Mesenchymal stem cell (in vitro differentiated cells and primary cell): ENCODE results near the gene PIMREG.
A peak's percentile ranks its signal among the peaks of the same experiment; 100 is the strongest.

Experiments
- DNase-seq: peaks from one replicate; pipeline ENCODE4 v3.0.0-alpha.2; 2013
- H2AFZ ChIP-seq: one replicate; pipeline ENCODE4 v1.6.1; 2013; ENCODE audit warnings: low read depth, mild to moderate bottlenecking, control low read depth, inconsistent platforms, low read length, moderate library complexity
- H2AK5ac ChIP-seq: 2 replicates; pipeline ENCODE4 v1.6.1; 2013; ENCODE audit warnings: low read length, moderate library complexity, mild to moderate bottlenecking, inconsistent platforms; ENCODE audit not compliant: severe bottlenecking
- H2BK120ac ChIP-seq: one replicate; pipeline ENCODE4 v1.6.1; 2013; ENCODE audit warnings: low read depth, mild to moderate bottlenecking, inconsistent platforms, low read length, moderate library complexity
- H2BK12ac ChIP-seq, 2 experiments: one replicate each; pipeline ENCODE4 v1.6.1; 2013; ENCODE audit warnings: inconsistent platforms in 2 of 2, low read length in 2 of 2, mild to moderate bottlenecking in 2 of 2, moderate library complexity in 2 of 2, control low read depth in 1 of 2
- H2BK15ac ChIP-seq: one replicate; pipeline ENCODE4 v1.6.1; 2013; ENCODE audit warnings: mild to moderate bottlenecking, low read depth, inconsistent platforms; ENCODE audit not compliant: poor library complexity, severe bottlenecking
- H2BK5ac ChIP-seq: 2 replicates; pipeline ENCODE4 v1.6.1; 2013; ENCODE audit warnings: low read depth, mild to moderate bottlenecking, low read length, control low read depth, inconsistent platforms; ENCODE audit not compliant: poor library complexity, severe bottlenecking
- H3K14ac ChIP-seq, 2 experiments: one replicate each; pipeline ENCODE4 v1.6.1; 2013; ENCODE audit warnings: inconsistent platforms in 2 of 2, low read length in 2 of 2, control low read depth in 1 of 2, mild to moderate bottlenecking in 1 of 2, moderate library complexity in 1 of 2
- H3K18ac ChIP-seq, 2 experiments: one replicate each; pipeline ENCODE4 v1.6.1; 2013; ENCODE audit warnings: inconsistent platforms in 2 of 2, low read length in 2 of 2, control low read depth in 1 of 2, low read depth in 1 of 2, mild to moderate bottlenecking in 1 of 2
- H3K23ac ChIP-seq, 2 experiments: one replicate each; pipeline ENCODE4 v1.6.1; 2013; ENCODE audit warnings: inconsistent platforms in 2 of 2, low read length in 2 of 2, mild to moderate bottlenecking in 2 of 2, moderate library complexity in 2 of 2, control low read depth in 1 of 2
- H3K27ac ChIP-seq: 2 replicates; pipeline ENCODE4 v1.5.1; 2013; ENCODE audit warnings: mild to moderate bottlenecking, moderate library complexity, low read length, control low read depth, inconsistent platforms; ENCODE audit not compliant: poor library complexity, severe bottlenecking
- H3K27me3 ChIP-seq, 2 experiments: 2 replicates each; pipeline versions ENCODE4 v1.6.1 to v1.7.0; 2013; ENCODE audit warnings: low read length in 2 of 2, mild to moderate bottlenecking in 2 of 2, moderate library complexity in 2 of 2, control low read depth in 1 of 2, inconsistent platforms in 1 of 2; ENCODE audit not compliant: control insufficient read depth in 1 of 2, insufficient read depth in 1 of 2
- H3K36me3 ChIP-seq, 2 experiments: 2 replicates each; pipeline versions ENCODE4 v1.6.1 to v1.7.0; 2013; ENCODE audit warnings: low read length in 2 of 2, control low read depth in 1 of 2, inconsistent platforms in 1 of 2, low read depth in 1 of 2, mild to moderate bottlenecking in 1 of 2; ENCODE audit not compliant: insufficient read depth in 2 of 2, control insufficient read depth in 1 of 2
- H3K4ac ChIP-seq, 2 experiments: one replicate each; pipeline ENCODE4 v1.6.1; 2013; ENCODE audit warnings: inconsistent platforms in 2 of 2, low read length in 2 of 2, mild to moderate bottlenecking in 2 of 2, moderate library complexity in 2 of 2, control low read depth in 1 of 2, low read depth in 1 of 2
- H3K4me1 ChIP-seq: 2 replicates; pipeline ENCODE4 v1.6.1; 2013; ENCODE audit warnings: low read depth, low read length, control low read depth; ENCODE audit not compliant: control insufficient read depth, insufficient read depth
- H3K4me2 ChIP-seq: 2 replicates; pipeline ENCODE4 v1.6.1; 2013; ENCODE audit warnings: low read length, mild to moderate bottlenecking, inconsistent platforms; ENCODE audit not compliant: poor library complexity, severe bottlenecking
- H3K4me3 ChIP-seq, 2 experiments: 2 replicates each; pipeline versions ENCODE4 v1.5.1 to v1.7.0; 2013; ENCODE audit warnings: low read length in 2 of 2, mild to moderate bottlenecking in 2 of 2, control low read depth in 1 of 2, low read depth in 1 of 2; ENCODE audit not compliant: insufficient read depth in 1 of 2
- H3K79me1 ChIP-seq: replicated peaks from 2 replicates; pipeline ENCODE4 v1.6.1; 2013; ENCODE audit warnings: mild to moderate bottlenecking, control low read depth, low read length, inconsistent platforms; ENCODE audit not compliant: poor library complexity, severe bottlenecking
- H3K9ac ChIP-seq: 2 replicates; pipeline ENCODE4 v1.7.0; 2013; ENCODE audit warnings: mild to moderate bottlenecking, low read length, moderate library complexity
- H3K9me3 ChIP-seq: 2 replicates; pipeline ENCODE4 v1.7.0; 2013; ENCODE audit warnings: mild to moderate bottlenecking, low read length; ENCODE audit not compliant: control insufficient read depth
- H4K8ac ChIP-seq: one replicate; pipeline ENCODE4 v1.6.1; 2013; ENCODE audit warnings: inconsistent platforms, mild to moderate bottlenecking, low read length, moderate library complexity
- H4K91ac ChIP-seq: one replicate; pipeline ENCODE4 v1.6.1; 2013; ENCODE audit warnings: mild to moderate bottlenecking, low read length, inconsistent platforms
- WGBS: methylation state at CpG from one replicate; pipeline ENCODE4 v1.1.7; 2013; ENCODE audit warnings: mixed read lengths; 5-methylcytosine and 5-hydroxymethylcytosine counted together

The PIMREG gene

DNA sequence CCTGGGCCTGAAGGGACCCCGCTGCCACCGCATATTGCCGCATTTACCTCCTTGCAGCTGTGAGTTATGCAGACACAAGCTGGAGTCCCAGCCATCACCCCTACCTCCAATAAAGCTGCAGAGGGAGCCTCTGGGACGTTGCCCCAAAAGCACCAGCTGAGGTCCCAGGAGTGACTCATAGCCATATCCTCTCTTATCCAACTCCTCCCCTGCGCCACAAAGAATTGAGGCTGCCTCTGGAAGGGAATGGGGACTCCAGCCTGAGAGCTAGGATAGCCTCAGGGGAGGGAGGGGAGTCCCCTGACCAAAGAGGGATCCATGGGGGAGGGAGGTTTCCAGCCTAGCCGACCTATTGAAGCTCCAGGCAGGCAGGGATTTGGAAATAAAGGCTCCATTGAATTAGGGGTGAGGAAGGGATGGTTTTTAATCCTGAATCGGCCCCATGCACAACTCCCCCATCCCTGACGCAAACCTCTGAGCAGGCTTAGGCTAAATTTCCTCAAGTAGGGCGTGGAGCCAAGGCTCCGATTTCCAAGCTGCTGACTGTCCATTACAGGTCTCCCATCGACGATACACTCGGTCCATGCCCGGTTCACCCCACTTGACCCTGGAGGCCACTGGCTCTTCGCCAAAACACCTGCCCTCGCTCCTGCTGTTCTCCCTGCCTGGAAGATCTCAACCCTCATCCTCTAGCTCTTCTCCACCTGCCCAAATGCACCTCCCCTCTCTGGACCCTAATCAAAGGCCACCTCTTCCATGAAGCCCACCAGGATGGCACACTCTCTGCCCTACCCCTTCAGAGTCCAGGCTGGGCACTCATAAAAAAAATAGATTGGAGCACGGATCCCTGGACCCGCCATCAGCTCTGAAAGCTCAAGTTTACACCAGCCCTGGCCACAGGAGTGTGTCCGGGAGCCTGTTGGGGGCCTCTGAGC, 27.5 kb downstream of the PIMREG start:
- peaks cover 24% of the 10 kb centered on the region for H3K4me1 ChIP-seq
- no peak overlapping the region for H2BK12ac ChIP-seq
- no peak overlapping the region for H3K14ac ChIP-seq
- no peak overlapping the region for H2BK120ac ChIP-seq
- H2BK5ac ChIP-seq, result no peak overlapping the region
- H3K23ac ChIP-seq, result no peak overlapping the region
- no peak overlapping the region for H3K27ac ChIP-seq
- H3K27me3 ChIP-seq, result peaks cover 0 to 2% of the 10 kb centered on the region in 2 experiments
- no peaks in the 10 kb centered on the region for H3K79me1 ChIP-seq
- no peak overlapping the region for H3K9ac ChIP-seq
- no peak overlapping the region for H2BK15ac ChIP-seq
- no peak overlapping the region for H4K8ac ChIP-seq
- H2AK5ac ChIP-seq, result peak overlapping the region; percentile 21
- no peak overlapping the region for H3K18ac ChIP-seq
- 80% methylated on average over 19 of the region's 19 CpGs for whole genome bisulfite sequencing
- H3K4me3 ChIP-seq, result no peak overlapping the region
- H3K4ac ChIP-seq, result no peak overlapping the region
- peak; percentile 61 for DNase-seq
- no peak overlapping the region for H4K91ac ChIP-seq
- H2AFZ ChIP-seq, result no peak overlapping the region
- H3K4me2 ChIP-seq, result no peak overlapping the region
- H3K36me3 ChIP-seq, result peaks cover 0 to 4% of the 10 kb centered on the region in 2 experiments
- peaks cover 3% of the 10 kb centered on the region for H3K9me3 ChIP-seq

DNA sequence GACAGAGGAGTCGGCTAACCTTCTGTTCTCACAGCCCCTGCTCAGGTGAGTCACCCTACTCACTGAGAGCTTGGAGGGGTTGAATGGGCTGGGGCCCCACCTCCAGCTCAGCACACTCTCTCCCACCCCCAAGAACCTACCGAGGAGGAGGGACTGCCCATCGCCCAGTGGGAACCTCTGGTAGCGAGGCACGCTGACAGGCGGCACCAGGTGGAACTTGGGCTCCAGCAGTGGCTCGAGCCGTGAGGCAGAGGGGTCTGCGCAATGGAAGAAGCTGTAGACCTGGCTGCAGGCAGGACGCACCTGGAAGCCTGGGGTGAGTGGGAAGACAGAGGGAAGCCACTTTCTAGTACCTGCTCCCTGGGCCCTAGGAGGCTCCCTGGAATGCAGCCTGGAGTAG, 28.3 kb downstream of the PIMREG start:
- Histone ChIP-seq H3K27ac (no peak overlapping the region), H3K27me3 (peaks cover 0 to 6% of the 10 kb centered on the region in 2 experiments), H3K4me3 (no peak overlapping the region), H2BK12ac (no peak overlapping the region), H3K4me2 (no peak overlapping the region), H3K9me3 (no peaks in the 10 kb centered on the region), H2AK5ac (peak overlapping the region; percentile 21), H2BK15ac (no peak overlapping the region), H3K23ac (no peak overlapping the region), H3K36me3 (peaks cover 0 to 4% of the 10 kb centered on the region in 2 experiments), H3K14ac (no peak overlapping the region), H2BK120ac (no peak overlapping the region), H3K4me1 (peaks cover 24% of the 10 kb centered on the region), H4K91ac (no peak overlapping the region), H2BK5ac (no peak overlapping the region), H3K79me1 (no peaks in the 10 kb centered on the region), H2AFZ (no peak overlapping the region), H3K4ac (no peak overlapping the region), H4K8ac (no peak overlapping the region), H3K18ac (no peak overlapping the region), H3K9ac (no peak overlapping the region)
- 82% methylated on average over 8 of the region's 10 CpGs for WGBS
- DNase-seq, result no peak

DNA sequence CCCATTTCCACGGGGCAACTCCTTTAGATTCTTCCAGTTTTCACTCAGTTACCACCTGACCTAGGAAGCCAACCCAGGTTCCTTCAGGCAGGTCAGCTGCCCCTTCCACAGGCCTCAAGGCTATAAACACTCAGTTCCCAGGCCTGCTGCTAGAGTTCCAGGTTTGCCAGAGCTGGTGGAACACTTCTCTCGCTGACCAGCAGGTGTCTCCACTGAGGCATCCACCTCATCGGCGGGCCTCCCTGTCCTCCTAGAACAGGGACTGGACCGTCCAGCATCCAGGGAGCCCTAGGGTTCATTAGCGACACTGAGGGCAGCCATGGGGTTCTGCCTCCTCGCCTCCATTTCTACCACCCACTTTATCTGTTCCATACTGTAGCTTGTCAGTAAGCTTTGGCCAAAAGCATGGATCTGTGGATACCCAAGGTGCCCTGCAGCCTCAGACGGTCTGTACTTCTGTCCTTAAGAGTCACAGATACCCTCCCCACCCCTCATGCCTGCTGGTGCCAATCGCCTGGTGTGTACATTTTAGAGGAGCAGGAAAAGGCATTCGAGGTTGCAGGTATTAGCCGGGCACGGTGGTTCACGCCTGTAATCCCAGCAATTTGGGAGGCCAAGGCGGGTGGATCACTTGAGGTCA, 29.0 kb downstream of the PIMREG start:
- peaks cover 0 to 4% of the 10 kb centered on the region in 2 experiments for H3K36me3 ChIP-seq
- no peak overlapping the region for H3K14ac ChIP-seq
- H3K79me1 ChIP-seq, result no peaks in the 10 kb centered on the region
- no peak overlapping the region for H3K23ac ChIP-seq
- peak overlapping the region in 1 of 2 experiments; percentile 15 for H2BK12ac ChIP-seq
- no peak overlapping the region for H4K91ac ChIP-seq
- H3K4me1 ChIP-seq, result peaks cover 24% of the 10 kb centered on the region
- no peak overlapping the region for H3K27ac ChIP-seq
- H3K4me3 ChIP-seq, result no peak overlapping the region
- H2BK120ac ChIP-seq, result no peak overlapping the region
- no peak overlapping the region for H2AK5ac ChIP-seq
- H3K4ac ChIP-seq, result no peak overlapping the region
- H3K4me2 ChIP-seq, result no peak overlapping the region
- DNase-seq, result peak; percentile 76
- H2BK5ac ChIP-seq, result no peak overlapping the region
- no peak overlapping the region for H2AFZ ChIP-seq
- no peaks in the 10 kb centered on the region for H3K9me3 ChIP-seq
- no peak overlapping the region for H3K9ac ChIP-seq
- 44% methylated on average over 14 of the region's 14 CpGs for WGBS
- peaks cover 0 to 6% of the 10 kb centered on the region in 2 experiments for H3K27me3 ChIP-seq
- peak overlapping the region; percentile 14 for H4K8ac ChIP-seq
- H2BK15ac ChIP-seq, result no peak overlapping the region
- H3K18ac ChIP-seq, result no peak overlapping the region

DNA sequence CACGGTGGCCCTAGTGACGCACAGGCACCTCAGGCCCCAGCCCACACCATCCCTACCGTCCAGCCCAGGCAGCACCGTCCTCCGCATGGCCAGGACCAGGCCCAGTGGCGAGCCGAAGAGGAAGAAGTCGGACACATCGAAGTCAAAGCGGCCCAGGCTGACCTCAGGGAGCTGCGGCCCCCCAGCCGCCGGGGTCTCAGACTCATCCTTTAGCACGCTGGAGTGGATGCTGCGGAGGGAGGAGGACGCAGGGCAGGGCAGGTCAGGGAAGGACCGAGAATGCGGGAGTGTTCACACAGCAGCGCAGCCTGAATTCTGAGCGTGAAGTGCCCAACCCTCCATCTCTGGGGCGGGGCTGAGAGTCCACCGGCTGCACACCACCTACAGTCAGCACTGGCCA, 30.1 kb downstream of the PIMREG start:
- Histone ChIP-seq H3K79me1 (no peaks in the 10 kb centered on the region), H3K27me3 (peaks cover 9 to 13% of the 10 kb centered on the region in 2 experiments), H3K4me1 (peaks cover 24% of the 10 kb centered on the region), H3K4me3 (no peak overlapping the region), H3K23ac (no peak overlapping the region), H3K18ac (no peak overlapping the region), H3K9me3 (no peaks in the 10 kb centered on the region), H3K4ac (no peak overlapping the region), H2BK12ac (no peak overlapping the region), H3K14ac (peak overlapping the region in 1 of 2 experiments; percentile 62), H2AK5ac (no peak overlapping the region), H2BK120ac (no peak overlapping the region), H4K91ac (no peak overlapping the region), H3K36me3 (peaks cover 0 to 4% of the 10 kb centered on the region in 2 experiments), H2BK15ac (no peak overlapping the region), H4K8ac (no peak overlapping the region), H2AFZ (no peak overlapping the region), H3K27ac (no peak overlapping the region), H3K4me2 (no peak overlapping the region), H3K9ac (no peak overlapping the region), H2BK5ac (no peak overlapping the region)
- DNase-seq, result no peak
- WGBS, result 89% methylated on average over 22 of the region's 22 CpGs
